SK-N-SH treated with all-trans-retinoic acid at 6 μM for 48 hours (cell line): ENCODE data around the gene CAPN8.

Source experiments
- ATAC-seq: fragments of 200-7000 bp; cut with Tn5 transposase; 3 replicates; pipeline ENCODE4 v1.9.1; 2020; ENCODE audit warnings: mild to moderate bottlenecking, moderate library complexity
- ARNTL ChIP-seq: fragments of 450-650 bp; formaldehyde crosslinking; IDR thresholded peaks from 2 replicates; pipeline ENCODE4 v1.5.0; 2020; ENCODE audit warnings: low read depth, mild to moderate bottlenecking, moderate library complexity, borderline replicate concordance
- BACH2 ChIP-seq: fragments of 250-450 bp; sonication (Bioruptor Pico); IDR thresholded peaks from 2 replicates; pipeline ENCODE4 v1.9.0; 2021; ENCODE audit warnings: mild to moderate bottlenecking, borderline replicate concordance
- CREB5 ChIP-seq: fragments of 250-450 bp; sonication (Bioruptor Pico); IDR thresholded peaks from 2 replicates; pipeline ENCODE4 v1.5.1; 2020; ENCODE audit warnings: low read depth, mild to moderate bottlenecking, moderate library complexity
- CSRNP3 ChIP-seq: fragments of 250-450 bp; sonication (Bioruptor Pico); IDR thresholded peaks from 2 replicates; pipeline ENCODE4 v1.5.1; 2021; ENCODE audit warnings: mild to moderate bottlenecking, moderate library complexity
- ESRRG ChIP-seq: fragments of 250-450 bp; sonication (Bioruptor Pico); IDR thresholded peaks from 2 replicates; pipeline ENCODE4 v1.6.1; 2021; ENCODE audit warnings: mild to moderate bottlenecking
- ISL1 ChIP-seq: fragments of 250-450 bp; sonication (Bioruptor Pico); IDR thresholded peaks from 2 replicates; pipeline ENCODE4 v2.1.2; 2022; ENCODE audit warnings: mild to moderate bottlenecking, moderate library complexity
- PATZ1 ChIP-seq: fragments of 250-450 bp; sonication (Bioruptor Pico); IDR thresholded peaks from 2 replicates; pipeline ENCODE4 v1.8.0; 2020; ENCODE audit warnings: mild to moderate bottlenecking, moderate library complexity, borderline replicate concordance
- POU6F1 ChIP-seq: fragments of 250-450 bp; sonication (Bioruptor Pico); IDR thresholded peaks from 2 replicates; pipeline ENCODE4 v1.8.0; 2021; ENCODE audit warnings: low read depth, mild to moderate bottlenecking, moderate library complexity, borderline replicate concordance
- PPARA ChIP-seq: fragments of 250-450 bp; sonication (Bioruptor Pico); IDR thresholded peaks from 2 replicates; pipeline ENCODE4 v1.5.0; 2020; ENCODE audit warnings: mild to moderate bottlenecking, borderline replicate concordance
- RARB ChIP-seq: fragments of 250-450 bp; sonication (Bioruptor Pico); IDR thresholded peaks from 2 replicates; pipeline ENCODE4 v1.8.0; 2021; ENCODE audit warnings: mild to moderate bottlenecking, moderate library complexity
- SNAI2 ChIP-seq: fragments of 250-450 bp; sonication (Bioruptor Pico); IDR thresholded peaks from 2 replicates; pipeline ENCODE4 v1.5.0; 2020; ENCODE audit warnings: mild to moderate bottlenecking, moderate library complexity
- TCF4 ChIP-seq: fragments of 250-450 bp; sonication (Bioruptor Pico); IDR thresholded peaks from 2 replicates; pipeline ENCODE4 v1.8.0; 2021; ENCODE audit warnings: mild to moderate bottlenecking, moderate library complexity, borderline replicate concordance
- TSHZ2 ChIP-seq: fragments of 250-450 bp; sonication (Bioruptor Pico); IDR thresholded peaks from 2 replicates; pipeline ENCODE4 v1.5.0; 2020; ENCODE audit warnings: mild to moderate bottlenecking, moderate library complexity
- ZC3H10 ChIP-seq: fragments of 250-450 bp; sonication (Bioruptor Pico); IDR thresholded peaks from 2 replicates; pipeline ENCODE4 v1.5.1; 2021; ENCODE audit warnings: mild to moderate bottlenecking, moderate library complexity
- ZNF70 ChIP-seq: fragments of 450-650 bp; formaldehyde crosslinking; IDR thresholded peaks from 2 replicates; pipeline ENCODE4 v1.5.0; 2020; ENCODE audit warnings: mild to moderate bottlenecking, moderate library complexity
- ZNF8 ChIP-seq: fragments of 450-650 bp; formaldehyde crosslinking; IDR thresholded peaks from 2 replicates; pipeline ENCODE4 v1.5.0; 2020; ENCODE audit warnings: mild to moderate bottlenecking, moderate library complexity

CAPN8 gene

GRCh38 chr1:223682502-223682901 lies 17.0 kb upstream of the CAPN8 start (continued):
- no peak for TF ChIP-seq TSHZ2 (CRISPR knock-in tag)

- TF ChIP-seq ESRRG = no peak
- no peak for TF ChIP-seq POU6F1 (CRISPR knock-in tag)
- no peak for TF ChIP-seq ISL1 (CRISPR knock-in tag)
- no peak for TF ChIP-seq CSRNP3 (CRISPR knock-in tag)
- TF ChIP-seq BACH2 (CRISPR knock-in tag) = no peak
- ATAC-seq = no peak
These were observed 14.7 kb upstream of the CAPN8 start for GRCh38 chr1:223680188-223680587.

- TF ChIP-seq BACH2 (CRISPR knock-in tag) (no peak), ZNF70 (no peak), PATZ1 (CRISPR knock-in tag) (no peak), ARNTL (CRISPR knock-in tag) (no peak), SNAI2 (no peak), TCF4 (CRISPR knock-in tag) (no peak), CSRNP3 (CRISPR knock-in tag) (no peak), ZNF8 (CRISPR knock-in tag) (no peak), ZC3H10 (CRISPR knock-in tag) (no peak), PPARA (CRISPR knock-in tag) (no peak), CREB5 (CRISPR knock-in tag) (no peak), ESRRG (no peak), POU6F1 (CRISPR knock-in tag) (no peak), RARB (CRISPR knock-in tag) (no peak)
- no peak for ATAC-seq
These were observed 13.3 kb upstream of the CAPN8 start for GRCh38 chr1:223678841-223679240.
